Endothelial cell of umbilical vein (primary cell): ENCODE results near the gene RAPGEF3. TPM values are rescaled to one million over a fixed set of nuclear protein-coding genes. Genes with fewer than 3 reads are reported as not detected.

Experiments
- BruUV-seq: library from RNA; stranded (reverse); fragments of 400-500 nt; replicated peaks from 2 replicates; lab custom pipeline; 2021; lab: Mats Ljungman, UMichigan
- CTCF ChIA-PET: fragments of 300-600, 350-600 bp; sonication (Branson Sonifier 250); formaldehyde crosslinking; loops from one replicate; lab custom pipeline; 2021; ENCODE audit warnings: antibody characterized with exemption, inconsistent platforms; lab: Charles Lee
- POLR2A ChIA-PET: fragments of 300-600, 350-600 bp; sonication (Branson Sonifier 250); formaldehyde crosslinking; loops from one replicate; lab custom pipeline; 2021; ENCODE audit warnings: antibody characterized with exemption, inconsistent platforms; lab: Charles Lee
- DNase-seq: peaks from one replicate; pipeline ENCODE4 v3.0.0-alpha.2; 2011; ENCODE audit warnings: low read depth, low spot score
- FAIRE-seq: peaks from 2 replicates; lab custom pipeline; 2011; peaks lifted over from hg19 to GRCh38; lab: Jason Lieb, UNC
- H2AFZ ChIP-seq: 2 replicates; pipeline ENCODE4 v1.6.0; 2012; ENCODE audit warnings: low read depth, low read length, control low read depth, inconsistent platforms
- H3K27ac ChIP-seq: 2 replicates; pipeline ENCODE4 v1.5.1; 2011; ENCODE audit warnings: low read depth, mild to moderate bottlenecking, control low read depth, low read length, moderate library complexity; ENCODE audit not compliant: insufficient read depth
- H3K27me3 ChIP-seq, 2 experiments: 2 replicates each; pipeline versions ENCODE4 v1.6.0 to v1.6.1; 2011; ENCODE audit warnings: low read length in 2 of 2, mixed read lengths in 1 of 2; ENCODE audit not compliant: control insufficient read depth in 2 of 2, insufficient read depth in 2 of 2
- H3K36me3 ChIP-seq, 2 experiments: 2 replicates in 1 of 2; 3 replicates in 1 of 2; pipeline ENCODE4 v1.5.1; 2011; ENCODE audit warnings: low read length in 2 of 2, mild to moderate bottlenecking in 1 of 2, moderate library complexity in 1 of 2; ENCODE audit not compliant: control insufficient read depth in 2 of 2, insufficient read depth in 2 of 2; ENCODE audit errors: extremely low read depth in 1 of 2
- H3K4me1 ChIP-seq: 3 replicates; pipeline ENCODE4 v1.5.1; 2011; ENCODE audit warnings: mild to moderate bottlenecking, low read length; ENCODE audit not compliant: control insufficient read depth, insufficient read depth; ENCODE audit errors: extremely low read depth
- H3K4me2 ChIP-seq: 2 replicates; pipeline ENCODE4 v1.6.1; 2011; ENCODE audit warnings: low read length, control low read depth, mixed read lengths; ENCODE audit not compliant: insufficient read depth
- H3K4me3 ChIP-seq, 3 experiments: fragments of 200-600 bp in 1 of 3; sonication (generic), shearing (Covaris generic) in 1 of 3; replicated peaks in 1 of 3; 2 replicates each; pipeline ENCODE4 v1.5.1; 2011 to 2016; ENCODE audit warnings: control low read depth in 3 of 3, low read length in 3 of 3, mild to moderate bottlenecking in 2 of 3, inconsistent platforms in 1 of 3, low read depth in 1 of 3, moderate library complexity in 1 of 3; ENCODE audit not compliant: insufficient read depth in 1 of 3
- H3K79me2 ChIP-seq: 2 replicates; pipeline ENCODE4 v1.6.0; 2012; ENCODE audit warnings: low read length, inconsistent platforms; ENCODE audit not compliant: control insufficient read depth, insufficient read depth
- H3K9ac ChIP-seq: replicated peaks from 2 replicates; pipeline ENCODE3; 2011; ENCODE audit warnings: low read length, control low read depth; ENCODE audit not compliant: insufficient read depth; ENCODE audit errors: extremely low read depth
- H3K9me1 ChIP-seq: replicated peaks from 3 replicates; pipeline ENCODE4 v1.6.0; 2011; ENCODE audit warnings: mild to moderate bottlenecking, low read length; ENCODE audit not compliant: control insufficient read depth, insufficient read depth; ENCODE audit errors: extremely low read depth
- H3K9me3 ChIP-seq: replicated peaks from 2 replicates; pipeline ENCODE4 v1.5.1; 2012; ENCODE audit warnings: low read length, inconsistent platforms; ENCODE audit not compliant: control insufficient read depth, insufficient read depth
- H4K20me1 ChIP-seq: replicated peaks from 2 replicates; pipeline ENCODE3; 2011; ENCODE audit warnings: mild to moderate bottlenecking, low read length; ENCODE audit not compliant: control insufficient read depth, insufficient read depth; ENCODE audit errors: extremely low read depth
- CTCF ChIP-seq, 2 donors: IDR thresholded peaks; 1 replicate in 1 of 2; 2 replicates in 1 of 2; pipeline ENCODE4 v1.5.1; 2011; ENCODE audit warnings: low read length in 2 of 2, mild to moderate bottlenecking in 2 of 2, moderate library complexity in 2 of 2, control low read depth in 1 of 2, inconsistent platforms in 1 of 2, low read depth in 1 of 2; ENCODE audit not compliant: insufficient read depth in 1 of 2; ENCODE audit errors: extremely low read depth in 1 of 2
- EZH2 ChIP-seq: IDR thresholded peaks from 2 replicates; pipeline ENCODE4 v1.6.1; 2012; ENCODE audit warnings: borderline replicate concordance, low read depth, mild to moderate bottlenecking, moderate library complexity, low read length, inconsistent platforms; ENCODE audit not compliant: severe bottlenecking
- FOS ChIP-seq: IDR thresholded peaks from 2 replicates; pipeline ENCODE4 v1.6.1; 2011; ENCODE audit warnings: mild to moderate bottlenecking, low read length, moderate library complexity, borderline replicate concordance; ENCODE audit not compliant: insufficient read depth
- GATA2 ChIP-seq: IDR thresholded peaks from 2 replicates; pipeline ENCODE4 v1.7.0; 2011; ENCODE audit warnings: low read depth, mild to moderate bottlenecking, moderate library complexity, mixed read lengths, low read length; ENCODE audit not compliant: insufficient read length, insufficient read depth
- JUN ChIP-seq: IDR thresholded peaks from 2 replicates; pipeline ENCODE4 v1.6.1; 2011; ENCODE audit warnings: borderline replicate concordance, low read depth; ENCODE audit not compliant: insufficient read length, insufficient read depth
- MAX ChIP-seq: IDR thresholded peaks from 2 replicates; pipeline ENCODE4 v1.6.1; 2011; ENCODE audit not compliant: insufficient read depth, insufficient read length
- MYC ChIP-seq: IDR thresholded peaks from one replicate; pipeline ENCODE4 v1.6.1; 2011; ENCODE audit warnings: mild to moderate bottlenecking, low read depth, low read length
- POLR2A ChIP-seq: IDR thresholded peaks from 2 replicates; pipeline ENCODE4 v1.6.1; 2012; ENCODE audit warnings: low read depth, mild to moderate bottlenecking, control low read depth, low read length
- POLR2AphosphoS5 ChIP-seq: IDR thresholded peaks from 2 replicates; pipeline ENCODE4 v1.6.1; 2012; ENCODE audit warnings: low read depth, mild to moderate bottlenecking, control low read depth, low read length, moderate library complexity; ENCODE audit not compliant: insufficient read depth
- dilution Hi-C: fragments of 300-500 bp; cut with MboI; formaldehyde crosslinking; loops from one replicate; pipeline ENCODE4 v1.15.0; 2019; ENCODE audit warnings: low sequenced_read_pairs; ENCODE audit not compliant: extremely low pct_ligation_motif_present
- intact Hi-C: fragments of 100-400 bp; cut with micrococcal nuclease; formaldehyde crosslinking; loops from one replicate; pipeline ENCODE4 v1.10.0; 2022
- polyA plus RNA-seq, 4 experiments: library from polyadenylated mRNA; depleted of rRNA in 3 of 4; stranded (reverse) in 3 of 4; unstranded in 1 of 4; fragments of >200 nt; gene quantifications; 2 replicates each; pipeline versions ENCODE4 v1.2.1 to v1.2.3, GENCODE V29; 2011 to 2012; ENCODE audit warnings: missing spikeins in 1 of 4
- total RNA-seq: library from RNA; stranded (reverse); gene quantifications from 2 replicates; pipeline ENCODE4 v1.2.3, GENCODE V29; 2021

RAPGEF3 gene
- total and polyA plus RNA-seq, 2 donors (not counting 3 experiments of a cell fraction or from before 2014, with no cell fraction given), result 34.5 to 55.1 TPM

DNA sequence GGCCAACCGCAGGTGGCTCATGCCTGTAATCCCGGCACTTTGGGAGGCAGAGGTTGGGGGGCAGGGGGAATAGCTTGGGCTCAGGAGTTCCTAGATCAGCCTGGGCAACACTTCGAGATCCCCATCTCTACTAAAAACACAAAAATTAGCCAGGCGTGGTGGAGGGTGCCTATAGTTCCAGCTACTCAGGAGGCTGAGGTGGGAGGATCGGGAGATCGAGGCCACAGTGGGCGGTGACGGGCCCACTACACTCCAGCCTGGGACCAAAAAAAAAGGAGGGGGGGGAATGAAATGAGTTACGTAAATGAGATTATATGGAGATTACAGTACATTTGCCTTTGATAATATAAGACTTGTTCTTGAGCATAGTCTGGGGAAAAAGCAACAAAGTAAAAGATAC lies 54.0 kb downstream of the RAPGEF3 start:
- Histone ChIP-seq H3K4me2 (peak overlapping the region; percentile 91), H4K20me1 (no peaks in the 10 kb centered on the region), H3K9me1 (no peaks in the 10 kb centered on the region), H3K27me3 (no peaks in the 10 kb centered on the region), H2AFZ (no peak overlapping the region), H3K27ac (no peak overlapping the region), H3K79me2 (peaks cover 22% of the 10 kb centered on the region), H3K9me3 (no peaks in the 10 kb centered on the region), H3K4me1 (peaks cover 14% of the 10 kb centered on the region), H3K36me3 (peaks cover 0 to 8% of the 10 kb centered on the region in 2 experiments), H3K4me3 (peak overlapping the region in 1 of 3 experiments; percentile 83), H3K9ac (peak overlapping the region; percentile 88)
- TF ChIP-seq FOS, result no peak
- TF ChIP-seq POLR2AphosphoS5, result no peak
- no peak for TF ChIP-seq MYC
- no peak for TF ChIP-seq GATA2
- TF ChIP-seq POLR2A, result no peak
- TF ChIP-seq MAX, result no peak
- TF ChIP-seq JUN, result no peak
- no peak for TF ChIP-seq CTCF (IDR thresholded peaks at IDR 0.05; ENCODE audit: extremely low read depth in 1 of 2, insufficient read depth in 1 of 2, low read depth in 1 of 2, low read length in 2 of 2)
- no peak for TF ChIP-seq EZH2
- ChIA-PET CTCF (interaction anchor here (0.7 to 2.9 kb wide), 4 partner anchors 10 to 134 kb away, joined by 3 to 19 read pairs (median 8); no protein-coding TSS in a partner anchor), POLR2A (interaction anchor here (0.7 kb wide), 1 partner anchor 469 kb away, joined by 3 read pairs; no protein-coding TSS in a partner anchor)
- BruUV-seq, result no TSS peak
- DNase-seq, result no peak
- intact Hi-C loops, result no loop called here
- dilution Hi-C loops, result no loop called here
- FAIRE-seq, result peak; percentile 81
